Esophagus muscularis mucosa (tissue), 4 donors: Measurements from ENCODE around the gene NEK2. TPM values are rescaled to one million over a fixed set of nuclear protein-coding genes. Genes with fewer than 3 reads are reported as not detected.

Source experiments
- DNase-seq: peaks from one replicate; pipeline ENCODE4 v3.0.0-alpha.2; 2017; ENCODE audit errors: extremely low spot score
- H3K27ac ChIP-seq, 4 donors: fragments of 200-600 bp; sonication (generic); replicated peaks in 1 of 4; 1 replicate in 3 of 4; 2 replicates in 1 of 4; pipeline ENCODE4 v1.5.1; 2016 to 2019; ENCODE audit warnings: mild to moderate bottlenecking in 1 of 4
- H3K27me3 ChIP-seq, 4 donors: fragments of 200-600 bp; sonication (generic); one replicate each; pipeline versions ENCODE4 v1.5.1 to v1.6.0; 2016 to 2019
- H3K36me3 ChIP-seq, 4 donors: fragments of 200-600 bp; sonication (generic); one replicate each; pipeline ENCODE4 v1.5.1; 2016 to 2019
- H3K4me1 ChIP-seq, 4 donors: fragments of 200-600 bp; sonication (generic); one replicate each; pipeline ENCODE4 v1.5.1; 2016 to 2019
- H3K4me3 ChIP-seq, 4 donors: fragments of 200-600 bp; sonication (generic); 1 replicate in 2 of 4; 2 replicates in 2 of 4; pipeline ENCODE4 v1.5.1; 2016 to 2019; ENCODE audit warnings: mild to moderate bottlenecking in 4 of 4, moderate library complexity in 1 of 4
- H3K9me3 ChIP-seq, 4 donors: fragments of 200-600 bp; sonication (generic); 1 replicate in 3 of 4; 2 replicates in 1 of 4; pipeline ENCODE4 v1.5.1; 2016 to 2019
- EP300 ChIP-seq: sonication (generic); formaldehyde crosslinking; IDR thresholded peaks from one replicate; pipeline ENCODE4 v1.6.1; 2017; ENCODE audit warnings: antibody characterized with exemption
- POLR2A ChIP-seq: fragments of 450-650 bp; IDR thresholded peaks from one replicate; pipeline ENCODE4 v1.6.1; 2017; ENCODE audit warnings: antibody characterized with exemption, moderate library complexity, mild to moderate bottlenecking, low read depth
- POLR2AphosphoS5 ChIP-seq, 2 donors: sonication (generic); formaldehyde crosslinking; IDR thresholded peaks; one replicate each; pipeline ENCODE4 v1.6.1; 2017; ENCODE audit warnings: antibody characterized with exemption in 2 of 2
- WGBS: methylation state at CpG from one replicate; pipeline ENCODE4 v1.1.5; 2018; 5-methylcytosine and 5-hydroxymethylcytosine counted together
- intact Hi-C: fragments of 100-400 bp; cut with DNase I; formaldehyde crosslinking; loops from one replicate; pipeline ENCODE4 v1.15.1; 2023
- total RNA-seq, 4 donors: library from RNA; depleted of rRNA; stranded (reverse); fragments of >200 nt; gene quantifications; one replicate each; pipeline versions ENCODE4 v1.1.0 to v1.2.1, GENCODE V29; 2016
- TF ChIP-seq, protein P1 (sequence below), 3 experiments: fragments of 200-600 bp in 2 of 3; fragments of 450-650 bp in 1 of 3; sonication (generic) in 2 of 3; IDR thresholded peaks; one replicate each; pipeline ENCODE4 v1.5.1; 2017 to 2019; ENCODE audit warnings: antibody characterized with exemption in 3 of 3, mild to moderate bottlenecking in 2 of 3, moderate library complexity in 1 of 3

Gene NEK2
- total RNA-seq, 4 donors from 2014 or later = not detected

DNA sequence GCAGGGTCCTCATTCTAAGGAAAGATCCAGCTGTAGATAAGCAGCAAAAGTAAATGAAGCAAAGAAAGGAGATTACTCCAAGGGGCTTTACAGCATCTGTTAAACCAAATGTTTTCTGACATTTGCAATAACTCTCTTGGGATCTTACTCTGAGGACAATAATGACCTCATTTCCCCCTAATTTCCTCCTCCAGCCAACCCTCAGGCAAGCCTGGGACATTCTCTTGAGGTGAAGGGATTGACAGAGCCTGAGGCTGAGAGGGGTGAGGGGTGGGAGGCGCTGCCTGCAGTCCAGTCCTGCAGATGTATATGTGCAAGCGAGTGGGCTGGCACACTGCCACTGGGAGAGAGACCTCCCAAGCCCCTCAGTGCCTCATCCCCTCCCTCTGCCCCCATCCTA lies 40.5 kb upstream of the NEK2 start:
- Histone ChIP-seq H3K9me3 (no peaks in the 10 kb centered on the region), H3K36me3 (no peaks in the 10 kb centered on the region), H3K4me1 (no peaks in the 10 kb centered on the region), H3K27me3 (peaks cover 0 to 6% (median 0%) of the 10 kb centered on the region in 4 donors), H3K4me3 (no peak overlapping the region), H3K27ac (no peak overlapping the region)
- 62% methylated on average over 2 of the region's 2 CpGs for WGBS
- intact Hi-C loops = no loop called here
- TF ChIP-seq, protein P1, sequence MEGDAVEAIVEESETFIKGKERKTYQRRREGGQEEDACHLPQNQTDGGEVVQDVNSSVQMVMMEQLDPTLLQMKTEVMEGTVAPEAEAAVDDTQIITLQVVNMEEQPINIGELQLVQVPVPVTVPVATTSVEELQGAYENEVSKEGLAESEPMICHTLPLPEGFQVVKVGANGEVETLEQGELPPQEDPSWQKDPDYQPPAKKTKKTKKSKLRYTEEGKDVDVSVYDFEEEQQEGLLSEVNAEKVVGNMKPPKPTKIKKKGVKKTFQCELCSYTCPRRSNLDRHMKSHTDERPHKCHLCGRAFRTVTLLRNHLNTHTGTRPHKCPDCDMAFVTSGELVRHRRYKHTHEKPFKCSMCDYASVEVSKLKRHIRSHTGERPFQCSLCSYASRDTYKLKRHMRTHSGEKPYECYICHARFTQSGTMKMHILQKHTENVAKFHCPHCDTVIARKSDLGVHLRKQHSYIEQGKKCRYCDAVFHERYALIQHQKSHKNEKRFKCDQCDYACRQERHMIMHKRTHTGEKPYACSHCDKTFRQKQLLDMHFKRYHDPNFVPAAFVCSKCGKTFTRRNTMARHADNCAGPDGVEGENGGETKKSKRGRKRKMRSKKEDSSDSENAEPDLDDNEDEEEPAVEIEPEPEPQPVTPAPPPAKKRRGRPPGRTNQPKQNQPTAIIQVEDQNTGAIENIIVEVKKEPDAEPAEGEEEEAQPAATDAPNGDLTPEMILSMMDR (IDR thresholded peaks at IDR 0.05) = no peak
- TF ChIP-seq EP300 (no peak), POLR2A (no peak), POLR2AphosphoS5 (IDR thresholded peaks at IDR 0.05) (no peak)
- no peak for DNase-seq

DNA sequence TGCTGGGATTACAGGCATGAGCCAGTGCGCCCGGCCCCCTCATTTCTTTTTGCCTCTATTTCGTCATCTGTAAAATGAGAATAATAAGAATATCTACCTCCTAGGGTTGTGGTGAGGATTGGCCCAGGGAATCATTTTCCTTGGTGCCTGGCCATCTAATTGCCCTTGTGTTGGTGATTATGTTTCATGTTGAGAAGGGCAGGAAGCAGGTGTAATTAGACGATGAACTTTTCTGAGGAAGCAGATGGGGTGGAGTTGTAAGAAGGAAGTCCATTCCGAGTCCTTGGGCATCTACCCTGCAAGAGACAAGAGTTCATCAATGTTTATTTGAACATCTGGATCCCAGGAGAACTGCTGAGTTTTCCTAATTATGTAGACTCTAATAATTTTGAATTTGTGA lies 38.7 kb upstream of the NEK2 start:
- Histone ChIP-seq H3K4me1 (no peaks in the 10 kb centered on the region), H3K27me3 (peaks cover 0 to 6% (median 0%) of the 10 kb centered on the region in 4 donors), H3K36me3 (no peaks in the 10 kb centered on the region), H3K4me3 (no peak overlapping the region), H3K27ac (no peak overlapping the region), H3K9me3 (no peaks in the 10 kb centered on the region)
- DNase-seq = no peak
- TF ChIP-seq, protein P1 (IDR thresholded peaks at IDR 0.05) = no peak
- no peak for TF ChIP-seq POLR2AphosphoS5 (IDR thresholded peaks at IDR 0.05)
- TF ChIP-seq POLR2A = no peak
- no peak for TF ChIP-seq EP300
- 71% methylated on average over 5 of the region's 5 CpGs for WGBS
- intact Hi-C loops = no loop called here

DNA sequence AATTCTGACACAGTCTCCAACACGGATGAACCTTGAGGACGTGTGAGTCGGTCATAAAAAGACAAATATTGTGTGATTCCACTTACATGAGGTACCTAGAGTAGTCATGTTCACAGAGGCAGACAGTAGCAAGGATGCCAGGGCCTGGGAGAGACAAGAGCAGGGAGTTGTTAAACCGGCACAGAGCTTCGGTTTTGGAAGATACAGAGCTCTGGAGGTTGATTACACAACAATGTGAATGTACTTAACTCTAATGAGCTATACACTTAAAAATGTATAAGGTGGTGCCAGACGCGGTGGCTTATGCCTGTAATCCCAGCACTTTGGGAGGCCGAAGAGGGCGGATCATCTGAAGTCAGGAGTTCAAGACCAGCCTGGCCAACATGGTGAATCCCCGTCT lies 37.8 kb upstream of the NEK2 start:
- TF ChIP-seq EP300 (no peak), POLR2A (no peak), POLR2AphosphoS5 (IDR thresholded peaks at IDR 0.05) (no peak)
- TF ChIP-seq, protein P1 (IDR thresholded peaks at IDR 0.05) = no peak
- Histone ChIP-seq H3K4me1 (no peaks in the 10 kb centered on the region), H3K27me3 (peaks cover 0 to 6% (median 0%) of the 10 kb centered on the region in 4 donors), H3K27ac (no peak overlapping the region), H3K9me3 (no peaks in the 10 kb centered on the region), H3K4me3 (no peak overlapping the region), H3K36me3 (no peaks in the 10 kb centered on the region)
- intact Hi-C loops = no loop called here
- no peak for DNase-seq
- 89% methylated on average over 10 of the region's 10 CpGs for WGBS

DNA sequence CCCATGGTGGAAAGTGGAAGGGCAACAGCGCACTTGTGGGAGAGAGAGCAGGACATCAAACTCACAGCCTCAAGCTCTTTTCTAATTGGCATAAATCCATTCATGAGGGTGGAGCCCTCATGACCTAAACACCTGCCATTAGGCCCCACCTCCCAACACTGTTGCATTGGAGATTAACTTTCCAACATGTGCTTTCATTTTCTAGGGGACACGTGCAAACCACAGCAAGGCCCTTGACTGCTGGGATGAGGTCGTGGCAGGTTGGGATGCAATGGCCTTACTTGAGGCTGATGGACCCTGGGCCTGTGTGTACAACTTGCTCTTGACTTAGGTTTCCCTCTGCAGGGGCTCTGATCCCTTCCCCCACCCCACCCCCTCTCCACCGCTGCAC lies 35.9 kb upstream of the NEK2 start:
- no peak overlapping the region for H3K27ac ChIP-seq
- intact Hi-C loops = no loop called here
- no peak for DNase-seq
- H3K36me3 ChIP-seq = no peaks in the 10 kb centered on the region
- no peaks in the 10 kb centered on the region for H3K4me1 ChIP-seq
- H3K27me3 ChIP-seq = peaks cover 0 to 4% (median 0%) of the 10 kb centered on the region in 4 donors
- WGBS = 94% methylated on average over 4 of the region's 4 CpGs
- no peak for TF ChIP-seq POLR2AphosphoS5 (IDR thresholded peaks at IDR 0.05)
- TF ChIP-seq, protein P1 (IDR thresholded peaks at IDR 0.05) = no peak
- TF ChIP-seq EP300 = no peak
- TF ChIP-seq POLR2A = no peak
- H3K4me3 ChIP-seq = no peak overlapping the region
- H3K9me3 ChIP-seq = no peaks in the 10 kb centered on the region
